T-helper 1 cell treated with Interleukin-12 subunit alpha and Interleukin-12 subunit beta and Interleukin-4 antibody, amounts not matched to agents 30 ng/mL and 1 ng/mL, for 36 hours (primary cell): Measurements from ENCODE around the gene ARSB. TPM values are rescaled to one million over a fixed set of nuclear protein-coding genes. Genes with fewer than 3 reads are reported as not detected.

Experiments used
- intact Hi-C: fragments of 100-400 bp; cut with micrococcal nuclease; formaldehyde crosslinking; loops from one replicate; pipeline ENCODE4 v1.15.1; 2024
- total RNA-seq: library from RNA; stranded (reverse); gene quantifications from 2 replicates; pipeline ENCODE4 v1.2.3, GENCODE V29; 2022

Gene ARSB
- total RNA-seq, 1 donor from 2014 or later = 12.5 TPM

GRCh38 chr5:78810098-78810920, 174.8 kb downstream of the ARSB start:
- intact Hi-C loops = no loop called here

- intact Hi-C loops = no loop called here
These were observed 175.7 kb downstream of the ARSB start for GRCh38 chr5:78809444-78809843.

- intact Hi-C loops = no loop called here
These were observed 176.3 kb downstream of the ARSB start for GRCh38 chr5:78808818-78809217.

GRCh38 chr5:78808380-78808779, 176.7 kb downstream of the ARSB start:
- intact Hi-C loops = no loop called here

GRCh38 chr5:78806544-78806943, 178.6 kb downstream of the ARSB start:
- intact Hi-C loops = no loop called here

- intact Hi-C loops = no loop called here
These were observed 179.5 kb downstream of the ARSB start for GRCh38 chr5:78805474-78806124.

GRCh38 chr5:78804995-78805394, 180.1 kb downstream of the ARSB start:
- intact Hi-C loops = no loop called here

GRCh38 chr5:78803941-78804340, 181.2 kb downstream of the ARSB start:
- intact Hi-C loops = no loop called here

- intact Hi-C loops = no loop called here
These were observed 181.8 kb downstream of the ARSB start for GRCh38 chr5:78803353-78803752.

GRCh38 chr5:78801413-78801812, 183.7 kb downstream of the ARSB start:
- intact Hi-C loops = no loop called here

- intact Hi-C loops = no loop called here
These were observed 185.7 kb downstream of the ARSB start for GRCh38 chr5:78799266-78800017.

GRCh38 chr5:78798673-78799029, 186.5 kb downstream of the ARSB start:
- intact Hi-C loops = no loop called here

GRCh38 chr5:78797936-78798672, 187.0 kb downstream of the ARSB start:
- intact Hi-C loops = no loop called here

GRCh38 chr5:78795757-78796156, 189.4 kb downstream of the ARSB start:
- intact Hi-C loops = no loop called here

GRCh38 chr5:78794693-78795215, 190.4 kb downstream of the ARSB start:
- intact Hi-C loops = no loop called here

- intact Hi-C loops = no loop called here
These were observed 191.0 kb downstream of the ARSB start for GRCh38 chr5:78793907-78794662.

GRCh38 chr5:78792345-78793055, 192.6 kb downstream of the ARSB start:
- intact Hi-C loops = no loop called here

GRCh38 chr5:78791501-78792100, 193.5 kb downstream of the ARSB start:
- intact Hi-C loops = no loop called here

- intact Hi-C loops = no loop called here
These were observed 197.3 kb downstream of the ARSB start for GRCh38 chr5:78787783-78788182.
